Fibroblast of villous mesenchyme (primary cell): Measurements from ENCODE around the gene FDX1. TPM values are rescaled to one million over a fixed set of nuclear protein-coding genes. Genes with fewer than 3 reads are reported as not detected.

Experiments
- DNase-seq: peaks from one replicate; pipeline ENCODE4 v3.0.0-alpha.2; 2010; ENCODE audit warnings: low read depth
- H3K4me3 ChIP-seq: 2 replicates; pipeline ENCODE4 v1.5.1; 2011; ENCODE audit warnings: low read depth, mild to moderate bottlenecking, low read length
- total RNA-seq: library from RNA; depleted of rRNA; stranded (reverse); fragments of >200 nt; gene quantifications from 2 replicates; pipeline ENCODE4 v1.2.3, GENCODE V29; 2012
- TF ChIP-seq, protein P1 (sequence below): IDR thresholded peaks from 2 replicates; pipeline ENCODE4 v1.5.1; 2012; ENCODE audit warnings: low read depth, mild to moderate bottlenecking, low read length; ENCODE audit not compliant: insufficient read depth

The FDX1 gene
- total RNA-seq, 1 donor: 8.2 TPM

DNA sequence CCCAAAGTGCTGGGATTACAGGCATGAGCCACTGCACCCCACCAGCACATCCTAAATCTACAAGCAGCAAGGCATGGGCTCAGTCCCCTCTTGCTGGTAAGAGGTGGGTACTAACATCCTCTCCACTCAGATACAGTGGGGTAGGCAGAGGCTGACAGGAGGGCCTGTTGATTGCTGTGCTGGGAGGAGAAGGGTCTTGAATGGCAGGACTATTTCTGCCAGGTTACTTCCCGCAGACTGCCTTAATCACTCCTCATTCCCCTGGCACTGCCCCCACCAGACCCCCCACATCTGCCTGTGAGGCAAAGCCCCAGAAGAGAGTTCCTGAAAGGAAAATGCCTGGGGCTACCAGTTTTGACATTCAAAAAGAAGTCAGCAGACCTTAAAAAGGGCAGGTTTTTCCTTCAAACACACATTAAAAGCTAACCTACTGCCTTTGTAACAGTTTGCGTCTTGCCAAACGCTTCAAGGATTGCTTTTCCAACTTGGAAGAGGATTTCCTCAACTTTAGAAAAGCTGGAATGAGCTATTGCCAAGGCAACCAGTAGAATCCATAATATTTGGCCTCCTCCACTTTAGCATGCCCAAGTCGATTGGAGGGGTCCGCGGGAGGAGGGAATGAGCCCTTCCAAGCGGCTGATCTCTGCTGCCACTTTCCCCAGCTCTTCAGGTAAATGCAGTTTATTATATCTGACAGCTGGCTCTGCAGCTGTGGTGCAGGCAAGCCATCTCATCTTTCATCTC lies 62.0 kb downstream of the FDX1 start:
- H3K4me3 ChIP-seq: no peak overlapping the region
- DNase-seq: no peak
- TF ChIP-seq, protein P1, sequence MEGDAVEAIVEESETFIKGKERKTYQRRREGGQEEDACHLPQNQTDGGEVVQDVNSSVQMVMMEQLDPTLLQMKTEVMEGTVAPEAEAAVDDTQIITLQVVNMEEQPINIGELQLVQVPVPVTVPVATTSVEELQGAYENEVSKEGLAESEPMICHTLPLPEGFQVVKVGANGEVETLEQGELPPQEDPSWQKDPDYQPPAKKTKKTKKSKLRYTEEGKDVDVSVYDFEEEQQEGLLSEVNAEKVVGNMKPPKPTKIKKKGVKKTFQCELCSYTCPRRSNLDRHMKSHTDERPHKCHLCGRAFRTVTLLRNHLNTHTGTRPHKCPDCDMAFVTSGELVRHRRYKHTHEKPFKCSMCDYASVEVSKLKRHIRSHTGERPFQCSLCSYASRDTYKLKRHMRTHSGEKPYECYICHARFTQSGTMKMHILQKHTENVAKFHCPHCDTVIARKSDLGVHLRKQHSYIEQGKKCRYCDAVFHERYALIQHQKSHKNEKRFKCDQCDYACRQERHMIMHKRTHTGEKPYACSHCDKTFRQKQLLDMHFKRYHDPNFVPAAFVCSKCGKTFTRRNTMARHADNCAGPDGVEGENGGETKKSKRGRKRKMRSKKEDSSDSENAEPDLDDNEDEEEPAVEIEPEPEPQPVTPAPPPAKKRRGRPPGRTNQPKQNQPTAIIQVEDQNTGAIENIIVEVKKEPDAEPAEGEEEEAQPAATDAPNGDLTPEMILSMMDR: no peak

DNA sequence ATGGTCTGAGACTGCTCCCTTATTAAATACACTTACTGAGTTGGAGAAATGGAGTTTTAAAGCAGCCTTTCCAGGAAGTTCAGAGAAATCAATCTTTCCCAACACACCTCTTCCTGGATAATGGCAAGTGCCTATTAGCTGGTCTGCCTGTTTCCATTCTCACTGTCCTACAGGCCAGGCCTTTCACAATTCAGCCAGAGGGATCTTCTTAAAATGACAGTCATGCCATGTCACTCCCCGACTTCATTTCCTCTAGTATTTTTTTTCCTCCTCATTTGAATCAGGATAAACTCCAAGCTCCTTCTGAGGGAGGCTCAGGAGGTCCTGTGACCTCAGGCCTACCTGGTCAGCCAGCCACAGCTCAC lies 62.6 kb downstream of the FDX1 start:
- TF ChIP-seq, protein P1: no peak
- DNase-seq: no peak
- H3K4me3 ChIP-seq: no peak overlapping the region

DNA sequence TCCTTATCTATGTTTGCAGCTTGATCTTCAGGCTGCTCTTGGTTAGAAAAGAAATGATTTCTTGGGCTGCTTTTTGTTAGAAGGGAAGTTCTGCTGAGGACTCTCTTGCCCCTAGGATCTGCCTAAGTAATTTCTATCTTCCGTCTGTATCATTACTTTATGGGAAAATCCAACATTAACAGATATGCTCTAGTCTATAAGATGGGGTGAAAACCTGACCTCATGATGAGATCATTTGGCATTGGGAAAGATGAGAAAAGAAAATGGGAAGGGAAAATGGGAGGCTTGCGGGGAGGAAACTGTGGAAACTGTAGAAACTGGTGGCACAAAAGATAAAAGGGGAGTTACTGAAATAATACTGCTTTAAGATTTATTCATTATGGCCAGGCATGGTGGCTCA lies 63.6 kb downstream of the FDX1 start:
- TF ChIP-seq, protein P1: no peak
- DNase-seq: no peak
- no peak overlapping the region for H3K4me3 ChIP-seq

DNA sequence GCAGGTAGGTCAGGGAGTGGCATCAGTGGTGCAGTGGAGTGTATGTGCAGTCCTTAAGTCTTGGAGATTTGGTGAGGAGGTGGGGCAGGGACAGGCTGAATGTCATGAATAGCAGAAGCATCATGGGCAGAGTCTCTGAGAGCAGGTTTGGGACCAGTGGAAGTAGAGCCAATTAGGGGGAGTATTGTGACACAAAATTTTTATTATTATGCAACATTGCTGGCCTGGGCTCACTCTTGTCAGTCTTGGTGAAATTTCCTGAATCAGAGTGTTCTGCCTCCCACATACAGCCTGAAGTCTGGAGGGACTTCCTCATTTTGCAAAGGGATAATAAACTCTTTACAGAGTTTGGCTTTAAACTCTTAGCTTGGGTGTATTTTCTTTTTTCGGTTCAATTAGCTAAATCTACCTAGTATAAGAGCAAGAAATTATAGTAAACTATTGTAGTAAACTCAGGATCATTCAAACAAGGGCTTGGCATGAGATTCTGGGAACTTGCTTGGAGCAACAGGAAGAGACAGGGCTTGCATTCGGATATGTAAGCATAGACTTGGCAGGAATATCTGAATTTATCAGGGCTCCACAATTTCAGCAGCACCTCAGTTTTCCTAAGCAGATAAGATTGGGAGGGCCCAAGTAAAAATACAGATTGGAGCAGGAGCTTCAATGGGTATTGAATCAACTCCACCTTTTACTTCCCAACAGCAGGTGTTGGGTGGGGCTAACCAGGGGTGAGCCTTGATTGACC lies 67.7 kb downstream of the FDX1 start:
- no peak overlapping the region for H3K4me3 ChIP-seq
- no peak for DNase-seq
- TF ChIP-seq, protein P1: no peak

DNA sequence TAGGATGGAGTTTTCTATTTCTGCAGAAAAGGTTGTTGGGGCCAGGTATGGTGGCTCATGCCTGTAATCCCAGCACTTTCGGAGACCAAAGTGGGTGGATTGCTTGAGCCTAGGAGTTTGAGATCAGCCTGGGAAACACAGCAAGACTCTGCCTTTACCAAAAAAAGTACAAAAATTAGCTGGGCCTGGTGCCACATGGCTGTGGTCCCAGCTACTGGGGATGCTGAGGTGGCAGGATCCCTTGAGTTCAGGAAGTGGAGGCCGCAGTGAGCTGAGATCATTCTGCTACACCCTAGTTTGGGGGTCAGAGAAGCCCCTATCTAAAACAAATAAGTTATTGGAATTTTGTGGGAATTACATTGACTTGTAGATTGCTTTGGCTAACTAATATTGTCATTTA lies 71.7 kb downstream of the FDX1 start:
- TF ChIP-seq, protein P1: no peak
- H3K4me3 ChIP-seq: no peak overlapping the region
- no peak for DNase-seq

DNA sequence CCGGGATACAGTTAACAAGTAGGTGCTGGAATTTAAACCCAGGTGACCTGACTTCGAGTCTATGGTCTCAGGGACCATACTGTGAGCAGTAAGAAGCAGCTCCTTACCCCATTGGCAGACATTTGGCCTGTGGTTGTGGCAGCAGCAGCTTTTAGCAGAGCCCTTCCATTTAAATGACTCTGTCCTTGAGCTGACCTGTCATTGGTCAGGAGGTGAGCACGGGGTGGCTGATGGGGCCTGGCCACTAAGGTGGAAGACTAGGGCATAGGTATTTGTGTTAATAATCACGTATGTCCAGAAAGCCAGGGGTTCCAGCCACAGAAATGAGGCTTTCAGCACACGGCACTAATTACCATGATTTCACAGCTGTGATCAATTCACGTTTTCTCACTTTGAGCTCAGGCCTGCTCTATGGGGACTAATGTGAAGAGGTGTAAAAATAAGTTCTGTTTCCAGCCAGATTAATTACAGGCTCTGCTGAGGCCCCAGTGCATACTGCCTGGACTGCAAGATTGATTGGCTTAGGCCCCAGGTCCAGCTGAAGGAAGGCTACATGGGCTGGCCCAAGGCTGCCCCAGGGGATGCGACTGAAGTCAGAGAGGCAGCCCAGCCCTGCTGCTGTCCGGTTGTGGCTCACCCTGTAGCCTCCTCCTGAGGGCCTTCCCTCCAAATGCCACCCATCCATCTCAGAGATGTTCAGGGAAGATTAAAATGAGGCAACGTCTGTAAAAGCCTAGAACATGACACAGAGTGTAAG lies 76.0 kb downstream of the FDX1 start:
- H3K4me3 ChIP-seq: no peak overlapping the region
- no peak for DNase-seq
- TF ChIP-seq, protein P1: no peak
